GM23248 (cell line): ENCODE data around the gene ACY1.

Source experiments
- EZH2 ChIP-seq: fragments of 200-600 bp; sonication (generic); IDR thresholded peaks from 2 replicates; pipeline ENCODE4 v1.6.1; 2018; ENCODE audit warnings: antibody characterized with exemption, mild to moderate bottlenecking; ENCODE audit not compliant: insufficient read depth, poor library complexity, severe bottlenecking
- EZH2phosphoT487 ChIP-seq: fragments of 200-600 bp; sonication (generic); IDR thresholded peaks from 2 replicates; pipeline ENCODE4 v1.6.1; 2018; ENCODE audit warnings: antibody characterized with exemption, moderate library complexity, mild to moderate bottlenecking, low read depth; ENCODE audit not compliant: insufficient read depth

GRCh38 chr3:51983578-51984268, 388 bp downstream of the ACY1 start:
- TF ChIP-seq EZH2phosphoT487 (no peak), EZH2 (no peak)
